NCI-H128 (cell line): ENCODE data around the gene ELL3.
"Not testable (repeated sequence)": the region's sequence is repeated elsewhere in the genome, so short reads cannot be mapped to it uniquely, and the experiment has no call there.

Experiments
- DNase-seq: peaks from one replicate; lab custom pipeline; 2025; ENCODE audit not compliant: unreplicated experiment; lab: John Stamatoyannopoulos, UW

ELL3 gene

DNA sequence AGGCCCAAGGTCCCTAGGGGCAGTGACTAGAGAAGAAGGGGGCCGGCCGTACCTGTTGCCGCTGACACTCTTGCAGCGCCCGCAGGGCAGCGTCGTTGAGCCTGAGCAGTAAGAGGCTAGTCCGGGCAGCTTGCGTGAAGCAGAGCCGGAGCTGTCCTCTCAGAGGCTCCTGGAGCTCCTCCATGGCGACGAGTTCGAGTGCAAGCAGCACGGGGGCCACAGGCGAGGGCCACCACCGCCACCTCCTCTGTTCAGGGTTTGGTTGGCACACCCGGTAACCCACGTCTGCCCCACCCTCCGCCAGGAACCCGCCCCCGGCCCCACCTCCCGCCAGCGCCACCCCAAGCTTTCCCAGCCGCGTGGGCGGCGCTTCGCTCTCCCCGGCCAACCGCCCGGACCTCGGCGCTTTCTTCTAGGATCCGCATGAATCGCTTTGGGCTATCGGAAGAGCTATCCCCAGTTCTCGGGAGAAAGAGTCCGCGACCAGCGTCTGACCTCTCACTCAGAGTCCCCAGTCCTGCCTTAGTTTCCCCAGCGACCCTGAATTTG lies at the start of gene ELL3:
ELL3 (minus strand) TSS at position 249 of the 549 bp plus-strand sequence; CDS start at position 184, 65 bp downstream.
- peak; percentile 54 for DNase-seq

DNA sequence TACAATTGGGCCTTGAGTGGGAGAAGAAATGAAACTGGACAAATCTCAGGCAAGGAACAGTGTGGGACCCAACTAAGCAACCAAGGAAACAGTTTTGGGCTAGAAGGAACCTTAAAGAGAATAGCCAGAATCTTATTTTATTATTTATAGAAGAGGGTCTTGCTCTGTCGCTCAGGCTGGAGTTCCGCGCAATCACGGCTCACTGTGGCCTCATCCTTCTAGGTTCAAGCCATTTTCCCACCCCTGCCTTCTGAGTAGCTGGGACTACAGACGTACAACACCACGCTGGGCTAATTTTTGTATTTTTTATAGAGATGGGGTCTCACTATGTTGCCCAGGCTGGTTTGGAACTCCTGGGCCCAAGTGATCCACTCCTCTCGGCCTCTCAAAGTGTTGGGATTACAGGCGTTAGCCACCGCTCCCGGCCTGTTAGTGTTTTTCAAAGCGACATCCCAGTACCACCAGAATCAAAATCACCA lies 49.3 kb upstream of the ELL3 start:
- no peak for DNase-seq

- not testable (repeated sequence) for DNase-seq
Measured at GRCh38 chr15:43825305-43825704, 48.5 kb upstream of the ELL3 start.

DNA sequence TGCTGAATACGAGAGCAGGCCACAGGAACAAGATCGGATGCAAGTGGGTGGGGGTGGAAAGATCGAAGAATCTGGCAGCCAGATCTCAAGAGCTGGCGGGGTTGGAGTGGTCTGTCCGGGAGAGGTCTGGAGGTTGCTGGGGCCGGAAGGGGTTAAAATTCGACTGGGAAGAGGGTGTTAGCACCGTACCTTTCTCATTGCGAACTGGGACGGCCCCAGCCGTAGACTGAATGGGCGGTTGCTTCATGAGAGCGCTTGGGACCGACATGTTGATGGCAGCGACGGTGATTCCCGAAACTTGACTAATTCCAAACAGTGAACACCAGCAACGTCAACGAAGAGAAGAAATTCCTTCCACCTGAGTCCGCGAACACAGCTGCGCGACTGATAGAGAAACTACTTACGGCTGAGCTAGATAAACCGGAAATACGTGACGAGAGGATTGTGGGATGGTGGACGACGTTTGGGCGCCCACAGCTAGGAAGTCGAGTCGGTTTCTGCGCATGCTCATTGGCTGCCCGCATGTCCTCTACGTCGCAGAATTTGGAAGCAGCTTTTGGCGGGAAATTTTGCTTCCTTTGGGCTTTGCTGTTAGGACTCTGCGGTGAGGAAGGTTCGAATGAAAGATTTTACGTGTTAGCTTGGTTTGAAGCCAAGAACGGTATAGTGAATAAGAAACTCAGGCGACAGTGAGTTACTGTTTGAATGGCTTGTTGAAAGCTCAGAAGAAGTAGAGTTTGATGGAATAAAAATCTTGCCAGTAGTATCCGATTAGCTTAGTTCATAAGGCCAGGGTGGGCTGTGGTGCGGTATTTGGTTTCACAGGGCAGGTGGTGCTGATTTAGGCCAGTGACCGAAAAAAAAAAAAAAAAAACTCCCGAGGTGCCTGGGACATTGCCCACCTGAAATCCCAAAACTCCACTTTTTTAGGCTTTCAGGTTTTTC lies 47.8 kb upstream of the ELL3 start, which contains the start of gene MFAP1:
MFAP1 (minus strand) TSS at position 389 of the 945 bp plus-strand sequence; CDS start at position 268, 121 bp downstream.
- peak; percentile 75 for DNase-seq

DNA sequence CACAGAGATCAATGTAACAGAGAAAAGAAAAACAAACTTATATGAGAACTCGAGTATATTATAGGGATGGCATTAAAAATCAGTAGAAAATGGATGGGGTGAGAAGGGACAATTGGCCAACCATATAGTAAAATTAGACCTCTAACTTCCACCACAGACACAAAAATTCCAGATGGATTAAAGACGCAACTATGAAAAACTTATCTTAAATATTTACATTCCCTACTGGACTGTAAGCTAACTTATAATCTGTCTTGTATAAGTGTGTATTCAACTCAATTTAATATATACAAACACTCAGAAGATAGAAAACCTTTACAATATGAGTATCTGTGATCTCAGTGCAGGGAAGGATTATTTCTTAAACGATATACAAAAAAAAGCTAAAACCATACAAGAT lies 44.7 kb upstream of the ELL3 start:
- no peak for DNase-seq

- DNase-seq, result not testable (repeated sequence)
Measured at GRCh38 chr15:43815064-43815463, 38.3 kb upstream of the ELL3 start.

- DNase-seq, result no peak
Measured at GRCh38 chr15:43808960-43809678, 32.4 kb upstream of the ELL3 start.

- DNase-seq, result no peak
Measured at GRCh38 chr15:43808435-43808950, 31.7 kb upstream of the ELL3 start.

- DNase-seq, result not testable (repeated sequence)
Measured at GRCh38 chr15:43802676-43803075, 25.9 kb upstream of the ELL3 start.

- DNase-seq, result peak; percentile 53
Measured at GRCh38 chr15:43800286-43801141, 23.7 kb upstream of the ELL3 start, which contains the start of gene HYPK. TSS of gene HYPK (plus strand) at chr15:43800599. CDS start at chr15:43800623, 24 bp downstream.

GRCh38 chr15:43799945-43800285 lies 23.1 kb upstream of the ELL3 start, which contains the start of gene SERINC4:
TSS of gene SERINC4 (minus strand) at chr15:43800220. CDS start at chr15:43799986, 234 bp downstream.
- DNase-seq, result no peak

DNA sequence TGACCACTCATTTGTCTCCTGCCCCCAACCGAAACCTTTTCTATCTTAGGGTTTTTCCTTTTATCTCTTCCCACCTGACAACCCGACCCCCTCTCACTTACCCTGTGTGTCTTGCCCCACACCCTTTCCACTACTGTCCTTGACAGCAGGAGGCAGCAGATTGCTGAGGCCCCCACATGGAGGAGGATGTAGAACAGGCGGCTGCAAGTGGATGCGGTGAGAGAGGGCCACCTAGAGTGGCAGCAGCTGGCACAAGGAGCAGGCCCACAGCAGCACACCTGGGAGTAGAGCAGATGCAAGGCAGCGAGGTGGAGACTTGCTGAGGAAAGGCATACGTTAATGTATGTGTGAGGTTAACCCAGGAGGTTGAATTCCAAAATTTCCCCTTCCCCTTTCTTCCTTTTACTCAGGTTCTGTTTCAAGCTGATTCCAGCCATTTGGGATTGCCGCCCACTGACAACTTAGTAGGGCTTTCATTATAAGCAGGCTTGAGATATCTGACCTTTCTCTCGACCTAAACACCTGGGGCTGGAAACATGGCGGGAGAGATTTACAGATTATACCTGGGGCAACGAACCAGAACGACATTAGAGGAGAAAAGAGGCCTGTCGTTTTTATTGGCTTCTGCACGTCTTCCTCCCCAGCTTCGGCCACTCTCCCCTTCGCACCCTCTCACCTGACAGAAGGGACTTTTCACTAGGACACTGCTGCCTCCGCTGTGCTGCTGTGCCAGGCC lies 22.6 kb upstream of the ELL3 start:
- no peak for DNase-seq

DNA sequence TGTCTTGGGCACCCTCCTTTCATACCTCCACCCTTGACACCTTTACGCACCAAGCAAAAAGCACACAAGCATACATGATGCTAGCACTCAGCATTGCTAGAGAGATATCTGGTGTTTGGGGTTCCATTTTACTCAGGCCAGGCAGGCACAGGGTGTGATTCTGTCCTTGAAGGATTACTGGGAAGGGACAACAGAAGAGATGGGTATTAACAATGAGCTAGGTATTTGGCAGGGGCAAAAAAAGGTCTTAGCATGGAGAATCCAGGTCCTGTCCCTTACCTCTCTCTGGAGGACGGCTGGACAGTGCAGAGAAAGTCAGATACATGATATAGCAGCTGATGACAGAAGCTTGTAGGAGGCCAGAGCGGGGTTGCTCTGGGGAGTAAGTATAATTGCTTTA lies 19.8 kb upstream of the ELL3 start:
- DNase-seq, result no peak

DNA sequence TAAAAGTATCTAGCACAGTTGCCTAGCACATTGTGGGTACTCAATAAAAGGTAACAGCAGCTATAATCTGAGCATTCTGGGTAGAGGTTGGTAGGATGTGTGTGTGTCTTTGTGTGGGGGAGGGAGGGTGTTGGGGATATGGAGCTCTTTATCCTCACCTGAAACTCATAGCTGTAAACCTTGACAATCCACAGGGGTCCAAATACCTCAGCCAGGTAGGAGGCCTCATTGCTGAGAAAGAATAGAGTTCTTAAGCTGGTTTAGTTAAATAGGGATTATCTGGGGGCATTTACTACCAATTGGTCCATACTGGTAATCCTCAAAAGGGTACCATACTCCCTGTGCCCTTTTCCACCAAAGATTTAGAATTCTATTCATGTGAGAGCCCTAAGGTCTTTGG lies 19.2 kb upstream of the ELL3 start:
- DNase-seq, result no peak

- DNase-seq, result no peak
Measured at GRCh38 chr15:43795197-43795596, 18.4 kb upstream of the ELL3 start.

- DNase-seq, result no peak
Measured at GRCh38 chr15:43794269-43795037, 17.7 kb upstream of the ELL3 start.

GRCh38 chr15:43793647-43794046 lies 16.9 kb upstream of the ELL3 start:
- DNase-seq, result no peak

DNA sequence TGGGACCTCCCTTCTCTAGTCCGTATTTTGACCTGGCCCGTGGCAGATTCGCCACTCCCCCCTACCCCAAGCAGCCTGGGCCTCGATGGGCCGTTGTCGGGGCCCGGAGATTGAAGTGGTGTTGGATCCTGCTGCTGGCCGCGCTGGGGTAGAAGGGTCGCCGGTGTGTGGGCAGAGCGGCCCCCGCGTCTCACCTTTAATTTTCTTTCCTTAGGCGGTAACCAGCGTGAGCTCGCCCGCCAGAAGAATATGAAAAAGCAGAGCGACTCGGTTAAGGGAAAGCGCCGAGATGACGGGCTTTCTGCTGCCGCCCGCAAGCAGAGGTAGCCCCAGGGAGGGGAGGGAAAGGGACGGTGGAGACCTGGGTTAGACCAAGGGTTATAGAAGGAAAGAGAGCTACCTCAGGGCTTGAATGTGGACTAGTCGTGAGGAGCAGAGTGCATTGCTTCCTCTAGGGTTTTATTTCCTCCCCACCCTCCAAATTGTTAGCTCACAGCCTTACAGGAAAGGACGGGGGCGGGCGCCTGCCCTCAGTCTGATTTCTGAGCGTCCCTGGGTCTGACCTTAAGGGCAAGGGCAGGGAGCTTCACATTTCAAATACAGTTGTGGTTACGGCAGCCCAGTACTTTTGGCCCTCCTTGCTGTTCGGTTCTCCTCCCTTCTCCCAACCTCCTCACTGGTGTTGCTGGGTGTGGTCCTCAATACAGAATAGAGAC lies 16.2 kb upstream of the ELL3 start:
- DNase-seq, result no peak
